Endothelial cell of umbilical vein (primary cell): Measurements from ENCODE around the gene ZNF597.

ENCODE experiments used
- CTCF ChIP-seq, 2 donors: IDR thresholded peaks; 1 replicate in 1 of 2; 2 replicates in 1 of 2; pipeline ENCODE4 v1.5.1; 2011; ENCODE audit warnings: low read length in 2 of 2, mild to moderate bottlenecking in 2 of 2, moderate library complexity in 2 of 2, control low read depth in 1 of 2, inconsistent platforms in 1 of 2, low read depth in 1 of 2; ENCODE audit not compliant: insufficient read depth in 1 of 2; ENCODE audit errors: extremely low read depth in 1 of 2
- EZH2 ChIP-seq: IDR thresholded peaks from 2 replicates; pipeline ENCODE4 v1.6.1; 2012; ENCODE audit warnings: borderline replicate concordance, low read depth, mild to moderate bottlenecking, moderate library complexity, low read length, inconsistent platforms; ENCODE audit not compliant: severe bottlenecking
- FOS ChIP-seq: IDR thresholded peaks from 2 replicates; pipeline ENCODE4 v1.6.1; 2011; ENCODE audit warnings: mild to moderate bottlenecking, low read length, moderate library complexity, borderline replicate concordance; ENCODE audit not compliant: insufficient read depth
- GATA2 ChIP-seq: IDR thresholded peaks from 2 replicates; pipeline ENCODE4 v1.7.0; 2011; ENCODE audit warnings: low read depth, mild to moderate bottlenecking, moderate library complexity, mixed read lengths, low read length; ENCODE audit not compliant: insufficient read length, insufficient read depth
- JUN ChIP-seq: IDR thresholded peaks from 2 replicates; pipeline ENCODE4 v1.6.1; 2011; ENCODE audit warnings: borderline replicate concordance, low read depth; ENCODE audit not compliant: insufficient read length, insufficient read depth
- MYC ChIP-seq: IDR thresholded peaks from one replicate; pipeline ENCODE4 v1.6.1; 2011; ENCODE audit warnings: mild to moderate bottlenecking, low read depth, low read length
- POLR2A ChIP-seq: IDR thresholded peaks from 2 replicates; pipeline ENCODE4 v1.6.1; 2012; ENCODE audit warnings: low read depth, mild to moderate bottlenecking, control low read depth, low read length
- POLR2AphosphoS5 ChIP-seq: IDR thresholded peaks from 2 replicates; pipeline ENCODE4 v1.6.1; 2012; ENCODE audit warnings: low read depth, mild to moderate bottlenecking, control low read depth, low read length, moderate library complexity; ENCODE audit not compliant: insufficient read depth

- TF ChIP-seq POLR2AphosphoS5 (peak; percentile 86), CTCF (IDR thresholded peaks at IDR 0.05; ENCODE audit: extremely low read depth in 1 of 2, insufficient read depth in 1 of 2, low read depth in 1 of 2, low read length in 2 of 2) (peak; percentile 38 to 64), EZH2 (no peak), POLR2A (peak; percentile 77), JUN (no peak), FOS (no peak), GATA2 (no peak), MYC (no peak)
These were observed 14.3 kb upstream of the ZNF597 start for GRCh38 chr16:3457434-3458252.
